HL-60 (cell line): ENCODE measurements around the gene OPALIN.

Experiments used
- DNase-seq, 2 experiments: peaks; one replicate each; pipeline ENCODE4 v3.0.0-alpha.2; 2010 to 2020; ENCODE audit warnings: low read depth in 1 of 2, low spot score in 1 of 2
- H3K27ac ChIP-seq: fragments of 250-450 bp; sonication (Bioruptor Pico); replicated peaks from 2 replicates; pipeline ENCODE4 v1.5.1; 2020; ENCODE audit warnings: mild to moderate bottlenecking, moderate library complexity
- H3K27me3 ChIP-seq: fragments of 250-450 bp; sonication (Bioruptor Pico); 2 replicates; pipeline ENCODE4 v1.5.1; 2021; ENCODE audit warnings: mild to moderate bottlenecking, moderate library complexity; ENCODE audit not compliant: insufficient read depth, poor library complexity, severe bottlenecking
- H3K4me3 ChIP-seq: replicated peaks from 2 replicates; pipeline ENCODE4 v1.5.1; 2011; ENCODE audit warnings: mild to moderate bottlenecking, control low read depth, low read length; ENCODE audit not compliant: insufficient read depth
- GABPA ChIP-seq: IDR thresholded peaks from 2 replicates; pipeline ENCODE4 v1.6.1; 2012; ENCODE audit warnings: low read depth
- POLR2AphosphoS5 ChIP-seq: IDR thresholded peaks from 2 replicates; pipeline ENCODE4 v1.6.1; 2012; ENCODE audit warnings: low read depth
- REST ChIP-seq: IDR thresholded peaks from 2 replicates; pipeline ENCODE4 v1.6.1; 2012; ENCODE audit warnings: low read depth; ENCODE audit not compliant: insufficient replicate concordance
- SPI1 ChIP-seq: IDR thresholded peaks from 2 replicates; pipeline ENCODE4 v1.6.1; 2012; ENCODE audit warnings: low read depth, mild to moderate bottlenecking, borderline replicate concordance
- TF ChIP-seq, protein P1 (sequence below): IDR thresholded peaks from one replicate; pipeline ENCODE4 v1.5.1; 2011; ENCODE audit warnings: low read length, control low read depth, inconsistent platforms; ENCODE audit not compliant: insufficient read depth

Gene OPALIN

GRCh38 chr10:96334616-96335526, 23.9 kb downstream of the OPALIN start:
- TF ChIP-seq, protein P1, sequence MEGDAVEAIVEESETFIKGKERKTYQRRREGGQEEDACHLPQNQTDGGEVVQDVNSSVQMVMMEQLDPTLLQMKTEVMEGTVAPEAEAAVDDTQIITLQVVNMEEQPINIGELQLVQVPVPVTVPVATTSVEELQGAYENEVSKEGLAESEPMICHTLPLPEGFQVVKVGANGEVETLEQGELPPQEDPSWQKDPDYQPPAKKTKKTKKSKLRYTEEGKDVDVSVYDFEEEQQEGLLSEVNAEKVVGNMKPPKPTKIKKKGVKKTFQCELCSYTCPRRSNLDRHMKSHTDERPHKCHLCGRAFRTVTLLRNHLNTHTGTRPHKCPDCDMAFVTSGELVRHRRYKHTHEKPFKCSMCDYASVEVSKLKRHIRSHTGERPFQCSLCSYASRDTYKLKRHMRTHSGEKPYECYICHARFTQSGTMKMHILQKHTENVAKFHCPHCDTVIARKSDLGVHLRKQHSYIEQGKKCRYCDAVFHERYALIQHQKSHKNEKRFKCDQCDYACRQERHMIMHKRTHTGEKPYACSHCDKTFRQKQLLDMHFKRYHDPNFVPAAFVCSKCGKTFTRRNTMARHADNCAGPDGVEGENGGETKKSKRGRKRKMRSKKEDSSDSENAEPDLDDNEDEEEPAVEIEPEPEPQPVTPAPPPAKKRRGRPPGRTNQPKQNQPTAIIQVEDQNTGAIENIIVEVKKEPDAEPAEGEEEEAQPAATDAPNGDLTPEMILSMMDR, result peak; percentile 57
- TF ChIP-seq SPI1, result no peak
- H3K27me3 ChIP-seq, result no peaks in the 10 kb centered on the region
- no peak overlapping the region for H3K4me3 ChIP-seq
- DNase-seq, result no peak
- H3K27ac ChIP-seq, result no peak overlapping the region

GRCh38 chr10:96333101-96333500, 25.7 kb downstream of the OPALIN start:
- H3K27ac ChIP-seq, result no peak overlapping the region
- no peak overlapping the region for H3K4me3 ChIP-seq
- DNase-seq, result no peak
- TF ChIP-seq GABPA (no peak), POLR2AphosphoS5 (no peak), SPI1 (0 out of 2 replicates have a peak, but pooled peaks have one; percentile 1), REST (no peak)
- TF ChIP-seq, protein P1, result no peak
- no peaks in the 10 kb centered on the region for H3K27me3 ChIP-seq

GRCh38 chr10:96327462-96327861, 31.3 kb downstream of the OPALIN start:
- no peak overlapping the region for H3K4me3 ChIP-seq
- H3K27ac ChIP-seq, result no peak overlapping the region
- H3K27me3 ChIP-seq, result no peaks in the 10 kb centered on the region
- DNase-seq, result no peak
- no peak for TF ChIP-seq GABPA
- TF ChIP-seq POLR2AphosphoS5, result no peak
- TF ChIP-seq, protein P1, result no peak
- TF ChIP-seq REST, result no peak
- no peak for TF ChIP-seq SPI1
